Left lung (tissue), 10 donors: ENCODE data around the gene ZNF366. TPM values are rescaled to one million over a fixed set of nuclear protein-coding genes. Genes with fewer than 3 reads are reported as not detected.

ENCODE experiments used
- ATAC-seq: fragments of 200-7000 bp; cut with Tn5 transposase; one replicate; pipeline ENCODE4 v1.9.1; 2020; ENCODE audit warnings: moderate library complexity
- DNase-seq, 4 donors: peaks; one replicate each; pipeline ENCODE4 v3.0.0-alpha.2; 2013 to 2020
- H3K27ac ChIP-seq, 2 donors: fragments of 200-600 bp; sonication (generic) in 1 of 2; one replicate each; pipeline versions ENCODE4 v1.5.0 to v1.8.0; 2020 to 2021
- H3K27me3 ChIP-seq, 2 donors: fragments of 200-600 bp; sonication (generic) in 1 of 2; one replicate each; pipeline versions ENCODE4 v1.5.0 to v1.8.0; 2020 to 2021
- H3K36me3 ChIP-seq, 2 donors: fragments of 200-600 bp; sonication (generic) in 1 of 2; one replicate each; pipeline versions ENCODE4 v1.5.0 to v1.8.0; 2020 to 2021
- H3K4me1 ChIP-seq, 2 donors: fragments of 200-600 bp; one replicate each; pipeline ENCODE4 v1.8.0; 2021
- H3K4me3 ChIP-seq, 2 donors: fragments of 200-600 bp; sonication (generic) in 1 of 2; one replicate each; pipeline versions ENCODE4 v1.5.0 to v1.8.0; 2020 to 2021; ENCODE audit warnings: mild to moderate bottlenecking in 1 of 2
- H3K9me3 ChIP-seq, 2 donors: fragments of 200-600 bp; sonication (generic) in 1 of 2; one replicate each; pipeline versions ENCODE4 v1.5.0 to v1.8.0; 2020 to 2021
- intact Hi-C, 2 donors: fragments of 100-400 bp; cut with DNase I; formaldehyde crosslinking; loops; one replicate each; pipeline versions ENCODE4 v1.11.2 to v1.14.2; 2022
- polyA plus RNA-seq, 6 donors: library from polyadenylated mRNA; unstranded; fragments of 120-200 nt; gene quantifications; one replicate each; pipeline ENCODE4 v1.2.1, GENCODE V29; 2013; ENCODE audit not compliant: insufficient read length in 6 of 6
- total RNA-seq, 2 donors: library from RNA; stranded (reverse); fragmentation: NEBNext Ultra II Directional; extraction: Animal tissue kit (Norgen Biotek cat#: 25700); gene quantifications; one replicate each; pipeline ENCODE4 v1.2.1, GENCODE V29; 2021
- TF ChIP-seq, protein P1 (sequence below), 2 donors: fragments of 200-600 bp; sonication (generic) in 1 of 2; IDR thresholded peaks; one replicate each; pipeline versions ENCODE4 v1.5.0 to v1.8.0; 2021; ENCODE audit warnings: antibody characterized with exemption in 2 of 2
- donor health status: DM: no; HTN: yes; CAD: no.
- donor health status: DM: no; HTN: no; CAD: no.

Gene ZNF366
- total and polyA plus RNA-seq, 8 donors: 3.2 to 5.6 (median 4.0) TPM

DNA sequence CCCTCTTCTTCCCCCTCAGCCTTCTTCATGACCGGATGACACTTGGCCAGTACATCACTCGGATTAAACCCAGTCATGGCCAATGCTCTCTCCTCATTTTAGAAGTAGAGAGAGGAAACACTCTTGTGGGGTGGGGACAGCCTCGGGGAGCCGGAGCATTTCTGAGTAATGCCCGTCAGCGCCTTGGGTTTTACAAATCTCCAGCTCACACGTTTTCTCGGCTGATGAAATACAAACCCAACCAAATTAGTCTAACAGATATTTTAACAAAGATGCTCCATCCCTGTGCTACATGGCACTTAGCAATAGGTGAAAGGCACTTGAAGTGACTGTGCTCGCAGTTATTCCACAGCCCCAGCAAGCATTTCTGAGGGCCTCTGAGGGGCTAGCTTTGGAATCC lies 51.7 kb downstream of the ZNF366 start:
- H3K36me3 ChIP-seq: peaks cover 0 to 21% of the 10 kb centered on the region in 2 donors
- no peak for DNase-seq
- no peak overlapping the region for H3K27ac ChIP-seq
- H3K4me3 ChIP-seq: no peak overlapping the region
- peaks cover 19% of the 10 kb centered on the region in 2 donors for H3K4me1 ChIP-seq
- intact Hi-C loops: no loop called here
- no peaks in the 10 kb centered on the region for H3K27me3 ChIP-seq
- TF ChIP-seq, protein P1, sequence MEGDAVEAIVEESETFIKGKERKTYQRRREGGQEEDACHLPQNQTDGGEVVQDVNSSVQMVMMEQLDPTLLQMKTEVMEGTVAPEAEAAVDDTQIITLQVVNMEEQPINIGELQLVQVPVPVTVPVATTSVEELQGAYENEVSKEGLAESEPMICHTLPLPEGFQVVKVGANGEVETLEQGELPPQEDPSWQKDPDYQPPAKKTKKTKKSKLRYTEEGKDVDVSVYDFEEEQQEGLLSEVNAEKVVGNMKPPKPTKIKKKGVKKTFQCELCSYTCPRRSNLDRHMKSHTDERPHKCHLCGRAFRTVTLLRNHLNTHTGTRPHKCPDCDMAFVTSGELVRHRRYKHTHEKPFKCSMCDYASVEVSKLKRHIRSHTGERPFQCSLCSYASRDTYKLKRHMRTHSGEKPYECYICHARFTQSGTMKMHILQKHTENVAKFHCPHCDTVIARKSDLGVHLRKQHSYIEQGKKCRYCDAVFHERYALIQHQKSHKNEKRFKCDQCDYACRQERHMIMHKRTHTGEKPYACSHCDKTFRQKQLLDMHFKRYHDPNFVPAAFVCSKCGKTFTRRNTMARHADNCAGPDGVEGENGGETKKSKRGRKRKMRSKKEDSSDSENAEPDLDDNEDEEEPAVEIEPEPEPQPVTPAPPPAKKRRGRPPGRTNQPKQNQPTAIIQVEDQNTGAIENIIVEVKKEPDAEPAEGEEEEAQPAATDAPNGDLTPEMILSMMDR (IDR thresholded peaks at IDR 0.05): no peak
- no peaks in the 10 kb centered on the region for H3K9me3 ChIP-seq
- no peak for ATAC-seq

DNA sequence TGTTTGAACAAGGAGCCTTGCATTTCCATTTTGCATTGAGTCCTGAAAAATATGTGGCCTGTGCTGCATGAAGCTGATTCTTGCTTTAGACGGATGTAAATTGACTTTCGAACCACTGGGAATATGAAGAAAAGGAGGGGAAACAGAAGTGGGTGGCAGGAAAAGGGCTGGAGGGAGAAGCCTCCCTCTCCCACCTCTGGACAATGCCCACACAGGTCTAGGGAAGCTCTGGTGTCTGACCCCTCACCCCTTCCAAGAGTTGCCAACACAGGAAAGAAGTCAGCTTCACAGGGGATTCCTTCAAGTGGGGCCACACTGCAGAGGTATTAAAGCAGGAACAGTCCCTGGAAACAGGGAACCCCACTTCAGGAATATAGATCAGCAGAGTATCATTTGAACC lies 52.2 kb downstream of the ZNF366 start:
- DNase-seq (no peak), ATAC-seq (no peak)
- intact Hi-C loops: no loop called here
- H3K4me3 ChIP-seq: no peak overlapping the region
- no peak overlapping the region for H3K27ac ChIP-seq
- peaks cover 19% of the 10 kb centered on the region in 2 donors for H3K4me1 ChIP-seq
- TF ChIP-seq, protein P1 (IDR thresholded peaks at IDR 0.05): no peak
- peaks cover 0 to 16% of the 10 kb centered on the region in 2 donors for H3K36me3 ChIP-seq
- no peaks in the 10 kb centered on the region for H3K27me3 ChIP-seq
- H3K9me3 ChIP-seq: no peaks in the 10 kb centered on the region

DNA sequence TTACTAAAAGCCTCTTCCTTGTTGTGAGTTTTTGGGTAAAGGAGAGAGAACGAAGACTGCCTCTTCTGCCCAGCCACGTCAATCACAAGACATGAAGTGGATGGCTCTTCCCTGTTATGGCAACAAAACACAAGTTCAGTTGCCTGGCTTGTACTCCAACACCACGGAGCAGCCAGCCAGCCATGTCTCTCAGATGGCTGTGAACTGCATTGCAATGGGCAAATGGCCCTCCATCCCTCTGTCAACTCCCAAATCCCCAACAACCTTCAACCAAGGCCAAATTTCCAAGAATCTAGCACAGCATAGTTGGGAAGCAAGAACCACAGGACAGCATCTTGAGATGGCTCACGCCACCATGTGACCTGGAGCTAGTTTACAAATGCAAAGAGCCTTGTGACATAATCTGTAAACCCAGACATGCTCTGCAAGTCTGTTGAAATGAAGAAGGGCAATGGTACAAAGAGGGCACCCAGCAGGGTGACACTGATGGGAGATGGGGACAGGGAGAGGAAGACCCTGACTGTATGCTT lies 53.9 kb downstream of the ZNF366 start:
- intact Hi-C loops: no loop called here
- DNase-seq: no peak

DNA sequence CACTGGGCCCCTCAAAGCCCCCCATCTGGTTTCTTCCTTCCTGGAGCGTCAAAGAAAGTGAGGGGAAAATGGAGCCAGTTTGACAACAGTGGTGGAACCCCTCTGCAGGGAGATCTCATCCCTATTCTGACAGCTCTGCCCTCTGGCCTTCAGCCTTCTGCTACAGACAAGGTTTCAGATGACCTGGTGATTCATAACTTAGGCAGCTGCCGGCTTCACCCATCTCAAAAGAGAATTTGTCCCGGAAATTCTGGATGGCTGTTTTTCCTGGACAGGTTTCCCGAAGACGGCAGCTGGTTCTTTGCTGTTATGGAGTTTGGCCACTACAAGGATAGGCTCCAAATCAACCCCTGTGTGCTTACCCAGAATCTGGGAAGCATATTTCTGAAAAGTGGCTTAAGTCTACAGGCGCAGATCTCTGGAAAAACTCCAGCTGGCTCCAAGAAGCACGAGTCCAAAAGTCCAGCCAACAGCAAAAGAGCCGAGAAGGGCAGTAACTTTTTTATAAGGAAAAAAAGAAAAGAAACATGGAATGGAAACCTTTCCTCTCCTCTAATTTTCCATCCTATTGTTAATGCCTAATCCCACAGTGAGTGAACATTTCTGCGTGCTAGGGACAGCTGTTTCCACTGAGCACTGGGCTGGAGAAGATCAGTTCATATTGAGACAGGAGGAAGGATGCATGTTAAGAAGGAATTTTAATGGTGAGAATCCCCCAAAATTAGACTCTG lies 54.5 kb downstream of the ZNF366 start:
- DNase-seq (peak in 3 of 4 donors; percentile 51 to 82 (median 69)), ATAC-seq (peak; percentile 80)
- Histone ChIP-seq H3K36me3 (peaks cover 0 to 11% of the 10 kb centered on the region in 2 donors), H3K4me1 (peaks cover 19% of the 10 kb centered on the region in 2 donors), H3K27me3 (no peaks in the 10 kb centered on the region), H3K9me3 (no peaks in the 10 kb centered on the region), H3K4me3 (no peak overlapping the region), H3K27ac (peak overlapping the region; percentile 81 to 85)
- TF ChIP-seq, protein P1 (IDR thresholded peaks at IDR 0.05): no peak
- intact Hi-C loops: no loop called here

More for the DNA sequence above, 53.9 kb downstream of the ZNF366 start:
- Histone ChIP-seq H3K4me3 (no peak overlapping the region), H3K4me1 (peaks cover 19% of the 10 kb centered on the region in 2 donors), H3K36me3 (peaks cover 0 to 11% of the 10 kb centered on the region in 2 donors), H3K9me3 (no peaks in the 10 kb centered on the region), H3K27ac (peak overlapping the region; percentile 81 to 85), H3K27me3 (no peaks in the 10 kb centered on the region)
- TF ChIP-seq, protein P1 (IDR thresholded peaks at IDR 0.05): no peak
- no peak for ATAC-seq

DNA sequence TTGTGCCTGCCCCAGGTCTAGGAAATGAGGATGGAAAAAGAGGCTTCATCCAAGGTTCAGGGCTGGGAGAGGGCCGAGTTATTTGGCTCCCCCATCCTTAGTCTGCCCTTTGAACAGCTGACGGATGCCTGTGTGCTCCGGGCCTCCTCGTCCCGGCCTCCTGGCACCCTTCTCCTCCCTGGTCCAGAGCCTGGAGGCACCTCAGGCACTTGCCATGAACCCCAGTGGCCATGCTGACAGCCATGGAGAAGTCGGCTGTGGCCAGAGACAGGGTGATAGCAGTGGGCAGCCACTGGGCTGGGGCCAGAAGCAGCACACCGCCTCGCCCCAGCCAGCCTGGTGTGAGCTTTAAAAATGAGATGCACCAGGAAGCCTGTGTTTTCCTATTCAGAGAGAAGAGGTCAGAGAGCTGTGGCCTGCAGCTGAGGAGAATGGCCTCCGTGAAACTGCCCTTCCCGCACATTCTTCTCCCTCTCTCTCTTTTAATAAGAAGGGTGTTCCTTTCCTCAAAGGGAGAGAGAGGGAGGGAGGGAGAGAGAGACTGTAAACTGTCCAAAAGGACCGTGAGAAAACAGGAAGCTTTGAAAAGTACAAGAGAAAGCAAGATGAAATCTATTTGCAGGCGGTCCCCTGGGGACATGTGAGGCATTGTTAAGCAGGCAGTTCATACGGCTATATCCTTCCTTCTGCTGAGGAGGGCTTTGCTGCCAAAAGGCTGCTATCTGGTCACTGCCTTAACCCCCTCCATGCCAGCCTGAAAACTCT lies 55.3 kb downstream of the ZNF366 start:
- TF ChIP-seq, protein P1 (IDR thresholded peaks at IDR 0.05): no peak
- Histone ChIP-seq H3K9me3 (no peaks in the 10 kb centered on the region), H3K36me3 (peaks cover 0 to 11% of the 10 kb centered on the region in 2 donors), H3K4me1 (peaks cover 19% of the 10 kb centered on the region in 2 donors), H3K27ac (peak overlapping the region; percentile 81 to 85), H3K4me3 (no peak overlapping the region), H3K27me3 (no peaks in the 10 kb centered on the region)
- peak; percentile 63 for ATAC-seq
- intact Hi-C loops: no loop called here
- peak in 2 of 4 donors; percentile 45 to 68 for DNase-seq
